Activated CD4-positive, alpha-beta T cell treated with anti-CD3 and anti-CD28 coated beads for 36 hours (primary cell): Measurements from ENCODE around the gene GULP1. TPM values are rescaled to one million over a fixed set of nuclear protein-coding genes. Genes with fewer than 3 reads are reported as not detected.

Source experiments
- ATAC-seq: fragments of 200-7000 bp; cut with Tn5 transposase; one replicate; pipeline ENCODE4 v1.10.0; 2021; ENCODE audit warnings: mild to moderate bottlenecking, moderate library complexity
- CTCF ChIA-PET: fragments of 350-600 bp; sonication (Branson Sonifier 250); formaldehyde crosslinking; loops from one replicate; lab custom pipeline; 2021; ENCODE audit warnings: antibody characterized with exemption; lab: Charles Lee
- POLR2A ChIA-PET: fragments of 350-600 bp; sonication (Branson Sonifier 250); formaldehyde crosslinking; loops from one replicate; lab custom pipeline; 2021; ENCODE audit warnings: antibody characterized with exemption, inconsistent platforms; lab: Charles Lee
- DNase-seq: peaks from one replicate; pipeline ENCODE4 v3.0.0-alpha.2; 2020
- H3K27ac Mint-ChIP-seq: one replicate; pipeline ENCODE4 v1.8.0; 2021; ENCODE audit warnings: mixed read lengths
- H3K27me3 Mint-ChIP-seq: one replicate; pipeline ENCODE4 v1.8.0; 2021; ENCODE audit warnings: mixed read lengths
- H3K36me3 Mint-ChIP-seq: one replicate; pipeline ENCODE4 v1.8.0; 2021; ENCODE audit warnings: low read depth, mixed read lengths
- H3K4me1 Mint-ChIP-seq: one replicate; pipeline ENCODE4 v1.8.0; 2021; ENCODE audit warnings: mixed read lengths
- H3K4me3 Mint-ChIP-seq: one replicate; pipeline ENCODE4 v1.8.0; 2021; ENCODE audit warnings: mild to moderate bottlenecking, moderate library complexity, mixed read lengths
- H3K9me3 Mint-ChIP-seq: one replicate; pipeline ENCODE4 v1.8.0; 2021; ENCODE audit warnings: low read depth, mixed read lengths
- intact Hi-C, 2 experiments: fragments of 100-400 bp; cut with DNase I in 1 of 2; cut with micrococcal nuclease in 1 of 2; formaldehyde crosslinking; loops; one replicate each; pipeline versions ENCODE4 v1.14.2 to v1.15.1; 2022 to 2024; cut with DNase I, micrococcal nuclease
- total RNA-seq, 2 experiments: library from RNA; stranded (reverse); gene quantifications; one replicate each; pipeline ENCODE4 v1.2.3, GENCODE V29; 2021

Gene GULP1
- total RNA-seq, 2 experiments from 2014 or later = not detected

- no peaks in the 10 kb centered on the region for H3K27me3 Mint-ChIP-seq
- ATAC-seq = no peak
- intact Hi-C loops = no loop called here
- DNase-seq = no peak
- H3K4me1 Mint-ChIP-seq = no peaks in the 10 kb centered on the region
- ChIA-PET POLR2A (no interaction called here), CTCF (no interaction called here)
- no peak overlapping the region for H3K4me3 Mint-ChIP-seq
- no peak overlapping the region for H3K27ac Mint-ChIP-seq
- H3K36me3 Mint-ChIP-seq = no peaks in the 10 kb centered on the region
- no peaks in the 10 kb centered on the region for H3K9me3 Mint-ChIP-seq
Observed at GRCh38 chr2:188327518-188328213, 36.0 kb downstream of the GULP1 start.

- ChIA-PET POLR2A (no interaction called here), CTCF (no interaction called here)
- ATAC-seq (no peak), DNase-seq (no peak)
- Mint-ChIP-seq H3K4me1 (no peaks in the 10 kb centered on the region), H3K27ac (no peak overlapping the region), H3K27me3 (no peaks in the 10 kb centered on the region), H3K9me3 (no peaks in the 10 kb centered on the region), H3K4me3 (no peak overlapping the region), H3K36me3 (no peaks in the 10 kb centered on the region)
- intact Hi-C loops = no loop called here
Observed at GRCh38 chr2:188328419-188328818, 36.7 kb downstream of the GULP1 start.

- DNase-seq (no peak), ATAC-seq (no peak)
- ChIA-PET CTCF (no interaction called here), POLR2A (no interaction called here)
- H3K9me3 Mint-ChIP-seq = no peaks in the 10 kb centered on the region
- no peak overlapping the region for H3K4me3 Mint-ChIP-seq
- H3K27ac Mint-ChIP-seq = no peak overlapping the region
- H3K27me3 Mint-ChIP-seq = no peaks in the 10 kb centered on the region
- H3K4me1 Mint-ChIP-seq = no peaks in the 10 kb centered on the region
- H3K36me3 Mint-ChIP-seq = no peaks in the 10 kb centered on the region
- intact Hi-C loops = no loop called here
Observed at GRCh38 chr2:188330316-188331053, 38.8 kb downstream of the GULP1 start.

GRCh38 chr2:188332619-188333018, 40.9 kb downstream of the GULP1 start:
- Mint-ChIP-seq H3K36me3 (no peaks in the 10 kb centered on the region), H3K4me3 (no peak overlapping the region), H3K27me3 (no peaks in the 10 kb centered on the region), H3K4me1 (no peaks in the 10 kb centered on the region), H3K27ac (no peak overlapping the region), H3K9me3 (no peaks in the 10 kb centered on the region)
- CTCF ChIA-PET = no interaction called here
- intact Hi-C loops = no loop called here
- DNase-seq (no peak), ATAC-seq (no peak)
- POLR2A ChIA-PET = no interaction called here

- ATAC-seq (no peak), DNase-seq (no peak)
- POLR2A ChIA-PET = interaction anchor here (0.6 kb wide), 1 partner anchor 16 kb away, joined by 4 read pairs; no protein-coding TSS in a partner anchor
- no peak overlapping the region for H3K4me3 Mint-ChIP-seq
- no peaks in the 10 kb centered on the region for H3K9me3 Mint-ChIP-seq
- H3K27me3 Mint-ChIP-seq = no peaks in the 10 kb centered on the region
- CTCF ChIA-PET = no interaction called here
- intact Hi-C loops = no loop called here
- no peak overlapping the region for H3K27ac Mint-ChIP-seq
- H3K36me3 Mint-ChIP-seq = no peaks in the 10 kb centered on the region
- no peaks in the 10 kb centered on the region for H3K4me1 Mint-ChIP-seq
Observed at GRCh38 chr2:188333751-188334524, 42.3 kb downstream of the GULP1 start.

GRCh38 chr2:188338463-188338862, 46.8 kb downstream of the GULP1 start:
- ChIA-PET POLR2A (no interaction called here), CTCF (no interaction called here)
- Mint-ChIP-seq H3K9me3 (no peaks in the 10 kb centered on the region), H3K4me1 (no peaks in the 10 kb centered on the region), H3K27me3 (no peaks in the 10 kb centered on the region), H3K27ac (no peak overlapping the region), H3K4me3 (no peak overlapping the region), H3K36me3 (no peaks in the 10 kb centered on the region)
- intact Hi-C loops = no loop called here
- ATAC-seq (no peak), DNase-seq (no peak)

GRCh38 chr2:188340257-188340656, 48.6 kb downstream of the GULP1 start:
- no peak for DNase-seq
- ATAC-seq = no peak
- intact Hi-C loops = no loop called here
- H3K4me1 Mint-ChIP-seq = no peaks in the 10 kb centered on the region
- H3K27me3 Mint-ChIP-seq = no peaks in the 10 kb centered on the region
- no peaks in the 10 kb centered on the region for H3K9me3 Mint-ChIP-seq
- H3K27ac Mint-ChIP-seq = no peak overlapping the region
- H3K36me3 Mint-ChIP-seq = no peaks in the 10 kb centered on the region
- ChIA-PET CTCF (no interaction called here), POLR2A (no interaction called here)
- no peak overlapping the region for H3K4me3 Mint-ChIP-seq

GRCh38 chr2:188345020-188345419, 53.3 kb downstream of the GULP1 start:
- Mint-ChIP-seq H3K27me3 (no peaks in the 10 kb centered on the region), H3K36me3 (no peaks in the 10 kb centered on the region), H3K4me1 (no peaks in the 10 kb centered on the region), H3K4me3 (no peak overlapping the region), H3K27ac (no peak overlapping the region), H3K9me3 (no peaks in the 10 kb centered on the region)
- DNase-seq = no peak
- no peak for ATAC-seq
- intact Hi-C loops = no loop called here
- CTCF ChIA-PET = no interaction called here
- POLR2A ChIA-PET = no interaction called here

GRCh38 chr2:188345426-188345825, 53.8 kb downstream of the GULP1 start:
- ATAC-seq = no peak
- no peaks in the 10 kb centered on the region for H3K27me3 Mint-ChIP-seq
- H3K9me3 Mint-ChIP-seq = no peaks in the 10 kb centered on the region
- ChIA-PET POLR2A (no interaction called here), CTCF (no interaction called here)
- no peaks in the 10 kb centered on the region for H3K36me3 Mint-ChIP-seq
- DNase-seq = no peak
- no peak overlapping the region for H3K27ac Mint-ChIP-seq
- no peak overlapping the region for H3K4me3 Mint-ChIP-seq
- no peaks in the 10 kb centered on the region for H3K4me1 Mint-ChIP-seq
- intact Hi-C loops = no loop called here

GRCh38 chr2:188345831-188346458, 54.3 kb downstream of the GULP1 start:
- CTCF ChIA-PET = no interaction called here
- no peak overlapping the region for H3K27ac Mint-ChIP-seq
- H3K27me3 Mint-ChIP-seq = no peaks in the 10 kb centered on the region
- no peaks in the 10 kb centered on the region for H3K36me3 Mint-ChIP-seq
- H3K9me3 Mint-ChIP-seq = no peaks in the 10 kb centered on the region
- intact Hi-C loops = no loop called here
- H3K4me3 Mint-ChIP-seq = no peak overlapping the region
- ATAC-seq = no peak
- POLR2A ChIA-PET = no interaction called here
- H3K4me1 Mint-ChIP-seq = no peaks in the 10 kb centered on the region
- no peak for DNase-seq

GRCh38 chr2:188349019-188349418, 57.3 kb downstream of the GULP1 start:
- Mint-ChIP-seq H3K9me3 (no peaks in the 10 kb centered on the region), H3K4me1 (no peaks in the 10 kb centered on the region), H3K27me3 (no peaks in the 10 kb centered on the region), H3K4me3 (no peak overlapping the region), H3K36me3 (no peaks in the 10 kb centered on the region), H3K27ac (no peak overlapping the region)
- ChIA-PET CTCF (no interaction called here), POLR2A (no interaction called here)
- DNase-seq (no peak), ATAC-seq (no peak)
- intact Hi-C loops = no loop called here
